Mucosa of stomach (tissue), 1 donor: ENCODE measurements around the gene DLG1.

Experiments
- H3K27me3 ChIP-seq: one replicate; pipeline ENCODE4 v1.7.0; 2013; ENCODE audit warnings: mild to moderate bottlenecking, low read length; ENCODE audit not compliant: control insufficient read depth, insufficient read depth
- H3K36me3 ChIP-seq: one replicate; pipeline ENCODE4 v1.7.0; 2013; ENCODE audit warnings: low read length; ENCODE audit not compliant: control insufficient read depth, insufficient read depth
- H3K4me1 ChIP-seq: one replicate; pipeline ENCODE4 v1.7.0; 2013; ENCODE audit warnings: mild to moderate bottlenecking, low read length; ENCODE audit not compliant: control insufficient read depth, insufficient read depth
- H3K4me3 ChIP-seq: one replicate; pipeline ENCODE4 v1.7.0; 2013; ENCODE audit warnings: low read length
- H3K9ac ChIP-seq: one replicate; pipeline ENCODE4 v1.7.0; 2013; ENCODE audit warnings: mild to moderate bottlenecking, low read length, moderate library complexity
- H3K9me3 ChIP-seq: one replicate; pipeline ENCODE4 v1.7.0; 2013; ENCODE audit warnings: mild to moderate bottlenecking, low read length, moderate library complexity; ENCODE audit not compliant: control insufficient read depth
- donor health status: Pancreatic carcinoma.

The DLG1 gene

GRCh38 chr3:197309528-197310361, 11.3 kb upstream of the DLG1 start:
- no peaks in the 10 kb centered on the region for H3K36me3 ChIP-seq
- no peak overlapping the region for H3K9ac ChIP-seq
- H3K4me3 ChIP-seq, result no peak overlapping the region
- H3K9me3 ChIP-seq, result no peaks in the 10 kb centered on the region
- H3K27me3 ChIP-seq, result no peaks in the 10 kb centered on the region
- peaks cover 7% of the 10 kb centered on the region for H3K4me1 ChIP-seq

GRCh38 chr3:197308591-197308990, 10.2 kb upstream of the DLG1 start:
- Histone ChIP-seq H3K4me3 (no peak overlapping the region), H3K36me3 (no peaks in the 10 kb centered on the region), H3K9ac (no peak overlapping the region), H3K27me3 (no peaks in the 10 kb centered on the region), H3K4me1 (peaks cover 7% of the 10 kb centered on the region), H3K9me3 (no peaks in the 10 kb centered on the region)

DNA sequence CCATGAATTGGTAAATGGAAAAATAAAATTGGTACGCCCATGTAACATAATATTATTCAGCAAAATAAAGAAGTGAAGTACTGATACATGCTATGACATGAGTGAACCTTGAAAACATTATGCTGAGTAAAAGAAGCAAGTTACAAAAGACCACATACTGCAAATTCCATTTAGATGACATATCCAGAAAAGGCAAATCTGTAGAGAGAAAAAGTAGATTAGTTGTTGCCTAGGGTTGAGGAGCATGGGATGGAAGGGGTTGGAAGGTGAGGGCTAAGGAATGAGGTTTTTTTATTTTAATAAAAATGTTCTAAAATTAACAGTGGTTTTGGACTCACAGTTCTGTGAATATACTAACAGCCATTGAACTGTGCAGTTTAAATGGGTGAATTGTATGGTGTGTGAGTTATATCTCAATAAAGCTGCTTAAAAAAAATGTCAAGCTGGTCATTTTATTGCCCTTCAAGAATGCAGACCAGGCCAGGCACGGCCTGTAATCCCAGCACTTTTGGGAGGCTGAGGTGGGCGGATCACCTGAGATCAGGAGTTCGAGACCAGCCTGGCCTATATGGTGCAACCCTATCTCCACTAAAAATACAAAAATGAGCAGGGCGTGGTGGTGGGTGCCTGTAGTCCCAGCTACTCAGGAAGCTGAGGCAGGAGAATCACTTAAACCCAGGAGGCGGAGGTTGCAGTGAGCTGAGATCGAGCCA, 8.1 kb upstream of the DLG1 start:
- Histone ChIP-seq H3K36me3 (no peaks in the 10 kb centered on the region), H3K27me3 (no peaks in the 10 kb centered on the region), H3K4me3 (no peak overlapping the region), H3K9ac (no peak overlapping the region), H3K9me3 (no peaks in the 10 kb centered on the region), H3K4me1 (peaks cover 19% of the 10 kb centered on the region)

GRCh38 chr3:197305854-197306253, 7.4 kb upstream of the DLG1 start:
- no peaks in the 10 kb centered on the region for H3K27me3 ChIP-seq
- H3K4me3 ChIP-seq, result no peak overlapping the region
- no peak overlapping the region for H3K9ac ChIP-seq
- H3K4me1 ChIP-seq, result peaks cover 19% of the 10 kb centered on the region
- no peaks in the 10 kb centered on the region for H3K9me3 ChIP-seq
- no peaks in the 10 kb centered on the region for H3K36me3 ChIP-seq

- no peaks in the 10 kb centered on the region for H3K9me3 ChIP-seq
- H3K4me1 ChIP-seq, result peaks cover 16% of the 10 kb centered on the region
- no peaks in the 10 kb centered on the region for H3K27me3 ChIP-seq
- no peaks in the 10 kb centered on the region for H3K36me3 ChIP-seq
- H3K4me3 ChIP-seq, result no peak overlapping the region
- H3K9ac ChIP-seq, result no peak overlapping the region
Observed at GRCh38 chr3:197303452-197303851, 5.0 kb upstream of the DLG1 start.

DNA sequence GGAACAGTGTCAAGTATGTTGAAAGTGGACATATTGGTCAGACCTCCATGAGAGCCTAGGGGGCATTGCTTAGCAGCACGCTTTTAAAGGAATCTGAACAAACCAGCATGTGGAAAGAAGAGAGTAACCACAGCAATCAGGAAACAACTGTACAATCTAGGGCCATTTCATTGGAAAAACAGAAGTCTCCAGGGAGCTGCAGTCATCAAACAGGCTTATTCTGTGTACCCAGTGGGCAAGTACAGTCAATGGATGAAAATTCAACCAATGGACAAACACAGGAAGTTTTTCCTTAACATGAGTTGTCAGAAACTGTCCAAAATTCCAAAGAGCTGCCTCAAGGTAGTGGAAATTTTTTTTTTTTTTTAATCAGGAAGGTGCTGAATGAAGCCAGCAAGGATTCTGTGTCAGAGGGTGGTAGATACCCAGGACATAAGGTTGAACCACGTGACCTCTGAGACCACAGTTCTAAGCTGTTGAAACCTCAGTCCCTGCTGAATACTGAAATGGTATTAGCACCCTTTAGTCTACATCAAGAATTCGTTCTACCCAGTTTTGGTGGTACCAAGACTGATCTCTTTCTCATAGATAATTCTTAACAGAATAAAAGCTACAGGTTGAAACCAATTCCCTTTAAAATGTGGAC, 4.4 kb upstream of the DLG1 start:
- no peaks in the 10 kb centered on the region for H3K9me3 ChIP-seq
- H3K9ac ChIP-seq, result no peak overlapping the region
- H3K4me1 ChIP-seq, result peaks cover 16% of the 10 kb centered on the region
- H3K36me3 ChIP-seq, result no peaks in the 10 kb centered on the region
- no peak overlapping the region for H3K4me3 ChIP-seq
- H3K27me3 ChIP-seq, result no peaks in the 10 kb centered on the region

DNA sequence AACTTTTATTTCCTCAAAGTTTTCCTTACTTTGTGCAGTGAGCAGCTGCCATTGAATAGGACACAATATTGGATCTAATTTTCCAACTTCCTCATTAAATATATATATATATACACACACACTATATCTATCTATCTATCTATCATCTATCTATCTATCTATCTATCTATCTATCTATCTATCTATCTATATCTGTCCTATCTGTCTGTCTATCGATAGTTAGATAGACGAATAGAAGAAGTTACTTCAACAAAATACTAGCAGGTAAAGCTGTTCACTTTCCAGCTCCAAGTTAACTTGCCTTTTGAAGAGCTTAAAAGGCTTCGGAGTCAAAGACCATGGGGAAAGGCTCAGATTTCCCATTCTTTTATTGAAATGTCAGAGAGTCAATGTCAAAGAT, 3.6 kb upstream of the DLG1 start:
- H3K27me3 ChIP-seq, result no peaks in the 10 kb centered on the region
- no peak overlapping the region for H3K9ac ChIP-seq
- H3K4me3 ChIP-seq, result no peak overlapping the region
- H3K36me3 ChIP-seq, result no peaks in the 10 kb centered on the region
- H3K9me3 ChIP-seq, result no peaks in the 10 kb centered on the region
- peaks cover 16% of the 10 kb centered on the region for H3K4me1 ChIP-seq

DNA sequence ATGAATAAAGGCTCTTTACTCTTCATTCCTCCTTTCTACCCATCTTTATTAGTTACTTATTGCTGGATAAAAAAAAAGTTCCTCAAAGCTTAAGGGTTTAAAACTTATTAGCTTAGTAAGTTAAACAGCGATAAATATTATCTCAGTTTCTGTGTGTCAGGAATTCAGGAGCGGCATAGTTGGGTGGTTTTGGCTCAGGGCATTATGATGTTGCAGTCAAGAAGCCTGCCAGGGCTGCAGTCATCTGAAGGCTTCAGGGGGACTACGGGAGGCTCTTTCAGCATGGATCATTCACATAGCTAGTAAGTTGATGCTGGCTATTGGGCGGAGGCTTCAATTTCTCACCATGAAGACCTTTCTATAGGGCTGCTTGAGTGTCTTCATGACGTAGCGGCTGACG, 1.9 kb upstream of the DLG1 start:
- peaks cover 21% of the 10 kb centered on the region for H3K4me1 ChIP-seq
- no peak overlapping the region for H3K4me3 ChIP-seq
- H3K36me3 ChIP-seq, result no peaks in the 10 kb centered on the region
- H3K9ac ChIP-seq, result no peak overlapping the region
- H3K9me3 ChIP-seq, result no peaks in the 10 kb centered on the region
- H3K27me3 ChIP-seq, result no peaks in the 10 kb centered on the region

DNA sequence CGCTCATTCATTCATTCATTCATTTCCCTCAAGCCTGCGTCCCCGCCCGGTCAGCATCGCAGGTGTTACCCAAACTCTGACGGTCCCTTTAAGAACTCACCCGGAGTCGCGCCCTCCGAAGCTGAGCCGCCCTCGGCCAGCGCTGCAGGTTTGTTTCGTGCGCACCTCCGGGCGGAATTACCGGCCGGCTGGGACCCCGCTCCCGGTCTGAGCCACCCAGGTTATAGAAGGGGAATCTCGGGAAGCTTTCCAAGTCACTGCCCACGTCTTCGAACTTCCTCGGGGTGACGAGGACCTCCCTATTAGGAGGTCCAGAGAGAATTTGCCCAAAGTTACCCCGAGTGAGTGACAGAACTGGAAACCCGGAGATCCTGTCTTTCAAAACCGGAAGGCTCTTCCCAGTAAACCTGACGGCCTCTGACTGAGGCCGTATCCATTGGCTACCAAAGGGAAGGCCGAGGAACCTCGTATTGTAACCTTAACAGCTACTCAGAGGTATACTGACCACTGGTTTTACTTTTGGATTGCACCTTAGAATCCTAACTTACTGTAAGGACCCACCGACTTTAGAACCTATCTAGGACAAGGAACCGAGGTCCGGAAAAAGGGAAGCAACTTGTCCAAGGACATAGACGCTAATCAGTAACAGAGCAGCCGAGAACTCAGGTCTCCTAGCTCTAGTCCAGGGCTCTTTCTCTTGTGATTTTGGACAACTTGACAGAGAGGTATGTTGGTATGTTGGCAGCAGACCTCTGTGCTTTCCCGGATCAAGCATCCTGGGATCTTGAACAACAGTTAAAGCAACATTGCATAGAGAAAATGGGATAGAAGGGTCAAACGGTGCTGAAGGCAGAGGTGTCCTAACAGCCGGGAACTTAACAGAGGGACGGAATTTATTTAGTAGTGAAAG, 788 bp upstream of the DLG1 start:
- H3K9me3 ChIP-seq, result no peaks in the 10 kb centered on the region
- no peaks in the 10 kb centered on the region for H3K27me3 ChIP-seq
- no peaks in the 10 kb centered on the region for H3K36me3 ChIP-seq
- peak overlapping the region; percentile 82 for H3K9ac ChIP-seq
- peaks cover 21% of the 10 kb centered on the region for H3K4me1 ChIP-seq
- H3K4me3 ChIP-seq, result peak overlapping the region; percentile 37

- Histone ChIP-seq H3K4me1 (peaks cover 14% of the 10 kb centered on the region), H3K9ac (peak overlapping the region; percentile 82), H3K4me3 (peak overlapping the region; percentile 37), H3K36me3 (no peaks in the 10 kb centered on the region), H3K9me3 (no peaks in the 10 kb centered on the region), H3K27me3 (no peaks in the 10 kb centered on the region)
Observed at GRCh38 chr3:197297476-197298340, 704 bp downstream of the DLG1 start.

DNA sequence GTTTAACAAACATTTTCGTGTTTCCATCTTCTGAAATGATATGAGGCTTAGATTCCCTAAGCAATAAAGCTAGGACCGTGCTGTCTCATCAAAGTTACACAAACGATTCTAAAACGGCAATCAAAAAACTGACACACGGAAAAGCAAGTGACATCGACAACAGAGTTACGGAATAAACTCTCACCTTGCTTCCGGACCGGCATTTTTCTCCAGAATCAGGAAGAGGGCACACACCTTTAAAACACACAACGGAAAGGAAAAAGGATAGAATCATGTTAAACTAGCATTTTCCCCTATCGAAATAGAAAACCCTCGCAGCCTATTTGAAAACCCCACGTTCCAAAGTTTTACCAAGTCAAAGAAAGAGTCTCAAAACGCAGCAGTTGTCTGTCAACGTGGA, 1.4 kb downstream of the DLG1 start:
- peak overlapping the region; percentile 82 for H3K9ac ChIP-seq
- H3K36me3 ChIP-seq, result no peaks in the 10 kb centered on the region
- peak overlapping the region; percentile 37 for H3K4me3 ChIP-seq
- H3K9me3 ChIP-seq, result no peaks in the 10 kb centered on the region
- peaks cover 9% of the 10 kb centered on the region for H3K4me1 ChIP-seq
- no peaks in the 10 kb centered on the region for H3K27me3 ChIP-seq
